NCI-H510A (cell line): Measurements from ENCODE around the gene TMC8.

Source experiments
- DNase-seq: peaks from one replicate; lab custom pipeline; 2025; lab: John Stamatoyannopoulos, UW

Gene TMC8

GRCh38 chr17:78180083-78180482 is 49.5 kb downstream of the TMC8 start:
- DNase-seq, result no peak

- DNase-seq, result no peak
These were observed 49.9 kb downstream of the TMC8 start for GRCh38 chr17:78180508-78180907.

DNA sequence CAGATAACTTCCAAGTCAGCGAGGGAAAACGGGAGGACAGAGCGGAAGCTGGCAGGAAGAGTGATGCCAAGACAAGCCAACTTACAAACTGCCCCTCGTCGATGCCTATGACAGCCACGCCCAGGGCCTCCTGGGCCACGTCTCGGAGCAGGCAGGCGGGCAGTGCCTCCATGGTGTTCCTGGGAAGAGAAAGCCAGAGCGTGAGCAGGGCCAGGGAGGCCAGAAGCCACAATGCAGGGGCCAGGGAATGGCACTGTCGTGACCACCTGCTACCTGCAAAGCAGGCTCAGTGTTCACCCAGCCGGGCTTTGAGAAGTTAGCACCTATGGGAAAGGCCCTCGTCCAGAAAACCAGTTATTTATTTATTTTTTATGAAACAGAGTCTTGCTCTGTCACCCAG is 51.9 kb downstream of the TMC8 start:
- no peak for DNase-seq

GRCh38 chr17:78183916-78184315 is 53.3 kb downstream of the TMC8 start:
- DNase-seq, result no peak

GRCh38 chr17:78184351-78184750 is 53.8 kb downstream of the TMC8 start:
- DNase-seq, result no peak

- DNase-seq, result no peak
These were observed 54.3 kb downstream of the TMC8 start for GRCh38 chr17:78184868-78185267.

DNA sequence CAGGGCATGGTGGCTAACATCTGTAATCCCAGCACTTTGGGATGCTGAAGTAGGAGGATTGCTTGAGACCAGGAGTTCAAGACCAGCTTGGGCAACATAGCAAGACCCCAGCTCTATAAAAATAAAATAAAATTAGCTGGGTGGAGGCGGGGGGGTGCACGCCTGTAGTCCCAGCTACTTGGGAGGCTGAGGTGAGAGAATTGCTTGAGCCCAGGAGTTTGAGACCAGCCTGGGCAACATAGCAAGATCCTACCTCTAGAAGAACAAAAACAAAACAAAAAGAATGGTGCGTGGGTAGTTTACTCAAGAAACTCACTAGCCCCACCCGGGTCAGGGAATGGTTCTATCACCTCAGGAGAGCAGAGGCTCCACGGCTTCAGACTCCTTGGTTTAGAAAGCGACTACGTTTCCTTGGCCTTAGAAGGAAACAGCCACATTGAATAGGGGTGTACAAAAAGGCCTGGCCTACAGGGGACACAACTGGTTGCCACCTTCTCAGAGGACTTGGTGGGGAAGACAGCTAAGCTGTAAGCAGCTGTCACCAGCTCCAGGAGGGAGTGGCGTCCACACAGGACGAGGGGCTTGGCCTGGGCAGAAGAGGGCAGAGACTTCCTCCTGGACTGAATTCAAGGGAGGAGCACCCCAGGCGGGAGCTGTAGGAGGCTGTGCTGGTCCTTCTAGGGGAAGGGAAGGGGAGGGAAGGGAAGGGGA is 55.6 kb downstream of the TMC8 start:
- no peak for DNase-seq

- peak; percentile 90 for DNase-seq
These were observed 56.4 kb downstream of the TMC8 start, which contains the start of the genes AFMID and TK1 for GRCh38 chr17:78186692-78187595. AFMID (plus strand) TSS chr17:78187362; CDS start chr17:78187371, 9 bp downstream. TK1 (minus strand) TSS chr17:78187052; CDS start chr17:78186994, 58 bp downstream.
